ENCODE data around the gene COL25A1. TPM values are rescaled to one million over a fixed set of nuclear protein-coding genes. Genes with fewer than 3 reads are reported as not detected.

Gene COL25A1
- total RNA-seq, 1 donor from 2014 or later = 10.4 TPM

- Mint-ChIP-seq H3K27ac (ENCODE audit: unreplicated experiment) (no peak overlapping the region), H3K4me1 (ENCODE audit: low read depth, unreplicated experiment) (peaks cover 15% of the 10 kb centered on the region), H3K27me3 (ENCODE audit: low read depth, unreplicated experiment) (no peaks in the 10 kb centered on the region), H3K36me3 (ENCODE audit: low read depth, unreplicated experiment) (peaks cover 2% of the 10 kb centered on the region), H3K4me3 (ENCODE audit: unreplicated experiment) (no peak overlapping the region), H3K9me3 (ENCODE audit: unreplicated experiment) (no peaks in the 10 kb centered on the region)
- no peak overlapping the region for H3K4me3 ChIP-seq (ENCODE audit: insufficient read depth, low read depth, low read length)
- no peak for FAIRE-seq
- H3K4me2 ChIP-seq (ENCODE audit: low read length) = no peak overlapping the region
- no peaks in the 10 kb centered on the region for H3K27me3 ChIP-seq (ENCODE audit: insufficient read depth, low read length)
- TF ChIP-seq EZH2 (IDR thresholded peaks at IDR 0.05; ENCODE audit: insufficient read depth, low read length) = no peak
- TF ChIP-seq CTCF (IDR thresholded peaks at IDR 0.05; ENCODE audit: insufficient read depth, low read depth, low read length) = no peak
- H3K36me3 ChIP-seq (ENCODE audit: insufficient read depth, low read length) = no peaks in the 10 kb centered on the region
- no peaks in the 10 kb centered on the region for H3K4me1 ChIP-seq (ENCODE audit: insufficient read depth, low read length)
- no peaks in the 10 kb centered on the region for H4K20me1 ChIP-seq (ENCODE audit: insufficient read depth, low read length)
- H3K27ac ChIP-seq (ENCODE audit: low read depth, low read length) = no peak overlapping the region
- no peaks in the 10 kb centered on the region for H3K9me3 ChIP-seq (ENCODE audit: insufficient read depth, low read depth, low read length)
- H2AFZ ChIP-seq (ENCODE audit: low read depth, low read length) = no peak overlapping the region
- no peak overlapping the region for H3K9ac ChIP-seq (ENCODE audit: low read length)
- no peak for DNase-seq (ENCODE audit: low read depth)
- H3K79me2 ChIP-seq (ENCODE audit: insufficient read depth, low read length) = no peaks in the 10 kb centered on the region
Observed at GRCh38 chr4:109215506-109215905, 87.0 kb downstream of the COL25A1 start.

GRCh38 chr4:109214622-109215301, 87.7 kb downstream of the COL25A1 start:
- FAIRE-seq = no peak
- DNase-seq (ENCODE audit: low read depth) = peak; percentile 47
- H3K27ac ChIP-seq (ENCODE audit: low read depth, low read length) = no peak overlapping the region
- H3K27me3 ChIP-seq (ENCODE audit: insufficient read depth, low read length) = no peaks in the 10 kb centered on the region
- no peaks in the 10 kb centered on the region for H3K9me3 ChIP-seq (ENCODE audit: insufficient read depth, low read depth, low read length)
- peaks cover 2% of the 10 kb centered on the region for H3K36me3 Mint-ChIP-seq (ENCODE audit: low read depth, unreplicated experiment)
- H3K4me3 ChIP-seq (ENCODE audit: insufficient read depth, low read depth, low read length) = no peak overlapping the region
- no peak overlapping the region for H3K4me3 Mint-ChIP-seq (ENCODE audit: unreplicated experiment)
- no peaks in the 10 kb centered on the region for H3K4me1 ChIP-seq (ENCODE audit: insufficient read depth, low read length)
- H3K27me3 Mint-ChIP-seq (ENCODE audit: low read depth, unreplicated experiment) = no peaks in the 10 kb centered on the region
- H3K4me1 Mint-ChIP-seq (ENCODE audit: low read depth, unreplicated experiment) = peaks cover 15% of the 10 kb centered on the region
- no peak overlapping the region for H3K4me2 ChIP-seq (ENCODE audit: low read length)
- H3K27ac Mint-ChIP-seq (ENCODE audit: unreplicated experiment) = peak overlapping the region; percentile 58
- no peaks in the 10 kb centered on the region for H3K9me3 Mint-ChIP-seq (ENCODE audit: unreplicated experiment)
- H3K36me3 ChIP-seq (ENCODE audit: insufficient read depth, low read length) = no peaks in the 10 kb centered on the region
- no peaks in the 10 kb centered on the region for H3K79me2 ChIP-seq (ENCODE audit: insufficient read depth, low read length)
- no peak overlapping the region for H3K9ac ChIP-seq (ENCODE audit: low read length)
- no peaks in the 10 kb centered on the region for H4K20me1 ChIP-seq (ENCODE audit: insufficient read depth, low read length)
- H2AFZ ChIP-seq (ENCODE audit: low read depth, low read length) = no peak overlapping the region
- TF ChIP-seq EZH2 (IDR thresholded peaks at IDR 0.05; ENCODE audit: insufficient read depth, low read length) (no peak), CTCF (IDR thresholded peaks at IDR 0.05; ENCODE audit: insufficient read depth, low read depth, low read length) (no peak)

GRCh38 chr4:109213056-109213455, 89.4 kb downstream of the COL25A1 start:
- Histone ChIP-seq H2AFZ (ENCODE audit: low read depth, low read length) (no peak overlapping the region), H3K4me3 (ENCODE audit: insufficient read depth, low read depth, low read length) (no peak overlapping the region), H3K9me3 (ENCODE audit: insufficient read depth, low read depth, low read length) (no peaks in the 10 kb centered on the region), H3K79me2 (ENCODE audit: insufficient read depth, low read length) (no peaks in the 10 kb centered on the region), H3K9ac (ENCODE audit: low read length) (no peak overlapping the region), H3K4me1 (ENCODE audit: insufficient read depth, low read length) (no peaks in the 10 kb centered on the region), H3K27ac (ENCODE audit: low read depth, low read length) (no peak overlapping the region), H3K4me2 (ENCODE audit: low read length) (no peak overlapping the region), H3K27me3 (ENCODE audit: insufficient read depth, low read length) (no peaks in the 10 kb centered on the region), H4K20me1 (ENCODE audit: insufficient read depth, low read length) (no peaks in the 10 kb centered on the region), H3K36me3 (ENCODE audit: insufficient read depth, low read length) (no peaks in the 10 kb centered on the region)
- TF ChIP-seq CTCF (IDR thresholded peaks at IDR 0.05; ENCODE audit: insufficient read depth, low read depth, low read length) = no peak
- no peak for TF ChIP-seq EZH2 (IDR thresholded peaks at IDR 0.05; ENCODE audit: insufficient read depth, low read length)
- Mint-ChIP-seq H3K27me3 (ENCODE audit: low read depth, unreplicated experiment) (no peaks in the 10 kb centered on the region), H3K9me3 (ENCODE audit: unreplicated experiment) (no peaks in the 10 kb centered on the region), H3K27ac (ENCODE audit: unreplicated experiment) (no peak overlapping the region), H3K4me1 (ENCODE audit: low read depth, unreplicated experiment) (peaks cover 15% of the 10 kb centered on the region), H3K4me3 (ENCODE audit: unreplicated experiment) (no peak overlapping the region), H3K36me3 (ENCODE audit: low read depth, unreplicated experiment) (peaks cover 2% of the 10 kb centered on the region)
- FAIRE-seq = no peak
- DNase-seq (ENCODE audit: low read depth) = no peak

Measured in astrocyte (in vitro differentiated cells and primary cell).